GM12872 (cell line): Measurements from ENCODE around the gene PCMT1.

Experiments
- CTCF ChIP-seq: IDR thresholded peaks from 3 replicates; pipeline ENCODE4 v1.5.1; 2011; ENCODE audit warnings: low read depth, mild to moderate bottlenecking, low read length, moderate library complexity; ENCODE audit not compliant: insufficient read depth

The PCMT1 gene

GRCh38 chr6:149755300-149756260 lies 6.0 kb downstream of the PCMT1 start:
- no peak for TF ChIP-seq CTCF

GRCh38 chr6:149756261-149756636 lies 6.7 kb downstream of the PCMT1 start:
- no peak for TF ChIP-seq CTCF

GRCh38 chr6:149761438-149761837 lies 11.9 kb downstream of the PCMT1 start:
- TF ChIP-seq CTCF, result no peak

DNA sequence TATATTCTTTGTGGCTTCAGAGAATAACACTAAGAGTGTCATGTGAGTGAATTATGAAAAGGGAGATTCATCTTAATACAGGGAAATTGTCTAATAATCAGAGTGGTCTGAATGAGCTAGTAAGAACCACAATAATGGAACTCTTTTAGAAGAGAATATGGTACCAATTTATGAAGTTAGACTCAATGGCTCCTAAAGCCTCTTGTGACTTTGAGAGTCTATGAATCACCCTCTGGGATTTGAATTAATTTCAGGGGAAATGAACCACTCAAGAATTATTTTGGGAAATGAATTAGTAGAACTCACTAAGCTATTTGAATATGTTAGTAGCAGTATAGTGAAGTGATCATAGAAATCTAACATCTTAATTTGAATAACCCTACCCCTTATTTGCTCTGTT lies 14.3 kb downstream of the PCMT1 start:
- no peak for TF ChIP-seq CTCF

DNA sequence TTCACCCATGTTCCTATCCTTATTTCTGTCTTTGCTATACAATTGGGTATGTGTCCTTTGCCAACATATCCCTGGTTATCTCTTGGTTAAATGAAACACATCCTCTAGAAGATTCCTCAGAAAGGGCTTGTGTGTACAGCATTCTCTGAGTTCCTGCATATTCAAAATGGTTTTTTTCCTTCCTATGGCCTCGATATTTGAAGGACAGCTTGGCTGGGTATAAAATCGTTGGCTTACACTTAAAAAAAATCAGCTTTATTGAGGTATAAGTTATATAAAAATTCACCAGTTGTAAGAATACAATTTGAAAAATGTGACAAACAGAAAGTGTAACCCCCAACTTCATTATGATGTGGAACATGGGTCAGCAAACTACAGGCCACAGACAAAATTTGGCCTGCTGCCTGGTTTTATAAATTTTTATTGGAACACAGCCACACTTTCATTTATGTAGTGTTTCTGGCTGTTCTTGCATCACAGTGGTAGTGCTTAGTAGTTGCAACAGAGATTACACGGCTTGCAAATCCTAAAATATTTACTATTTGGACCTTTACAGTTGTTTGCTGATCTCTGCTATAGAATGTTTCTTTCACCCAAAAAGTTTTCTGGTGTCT lies 16.7 kb downstream of the PCMT1 start:
- no peak for TF ChIP-seq CTCF

DNA sequence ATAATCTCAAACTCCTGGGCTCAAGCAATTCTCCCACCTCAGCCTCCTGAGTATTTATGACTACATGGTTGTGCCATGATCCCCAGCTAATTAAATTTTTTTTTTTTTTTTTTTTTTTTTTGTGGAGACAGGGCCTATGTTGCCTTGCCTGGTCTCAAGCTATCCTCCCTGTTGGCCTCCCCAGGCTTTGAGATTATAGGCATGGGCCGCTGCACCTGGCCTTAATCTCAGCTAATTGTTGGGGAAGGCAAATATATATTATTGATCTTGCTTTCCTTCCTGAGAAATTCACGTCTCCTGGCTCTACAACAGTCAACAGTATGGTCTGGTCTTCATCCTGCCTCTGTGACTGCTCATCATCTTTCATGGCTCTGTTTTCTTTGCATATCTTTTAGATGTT lies 20.1 kb downstream of the PCMT1 start:
- TF ChIP-seq CTCF, result no peak

GRCh38 chr6:149771185-149771584 lies 21.6 kb downstream of the PCMT1 start:
- TF ChIP-seq CTCF, result no peak
